HG02943 (cell line): ENCODE data around the gene PIEZO1.
A peak's percentile ranks its signal among the peaks of the same experiment; 100 is the strongest.

ENCODE experiments used
- ATAC-seq: cut with Tn5 transposase; IDR thresholded peaks from one replicate; pipeline ENCODE4 v1.9.1; 2021; ENCODE audit warnings: mild to moderate bottlenecking, low read depth, moderate library complexity; ENCODE audit not compliant: unreplicated experiment

The PIEZO1 gene

DNA sequence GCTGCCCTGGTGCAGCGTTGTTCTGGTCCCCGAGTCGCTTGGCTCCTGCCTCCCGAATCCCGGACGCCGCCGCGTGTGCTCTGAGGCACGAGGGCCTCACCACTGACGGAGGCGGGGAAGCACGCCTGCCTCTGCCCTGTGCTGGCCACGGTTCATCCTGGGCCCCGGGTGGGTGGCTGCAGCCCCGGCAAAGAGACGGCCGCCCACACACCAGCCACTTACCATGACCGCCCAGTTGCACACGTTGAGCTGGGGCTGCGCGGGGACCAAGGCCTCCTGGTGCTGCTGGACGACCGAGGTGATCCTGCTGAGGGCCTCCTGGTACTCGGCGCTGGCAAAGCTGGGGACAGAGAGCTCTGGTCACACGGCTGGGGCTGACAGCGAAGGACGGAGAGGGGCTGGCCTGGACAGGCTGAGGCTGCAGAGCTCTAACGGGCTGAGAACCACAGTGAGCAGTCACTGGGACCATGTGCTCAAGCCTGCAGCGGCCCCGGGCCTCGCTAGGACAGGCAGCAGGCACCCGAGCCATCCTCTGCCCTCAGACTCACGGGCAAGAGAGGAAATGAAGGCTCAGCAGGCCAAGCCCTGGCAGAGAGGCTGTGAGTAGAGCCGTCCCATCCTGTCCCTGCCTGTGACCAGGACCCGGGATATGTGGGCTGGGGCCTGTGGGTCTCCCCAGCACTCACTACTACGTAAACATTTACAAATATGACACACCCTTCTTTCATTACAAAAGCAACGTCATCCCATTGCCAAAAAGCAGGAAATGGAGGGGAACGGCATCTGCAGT, 33.0 kb upstream of the PIEZO1 start:
- ATAC-seq, result no peak

- ATAC-seq, result no peak
Measured at GRCh38 chr16:88816736-88817535, 31.9 kb upstream of the PIEZO1 start.

- no peak for ATAC-seq
Measured at GRCh38 chr16:88815901-88816589, 31.0 kb upstream of the PIEZO1 start.

GRCh38 chr16:88815227-88815626, 30.2 kb upstream of the PIEZO1 start:
- ATAC-seq, result no peak

DNA sequence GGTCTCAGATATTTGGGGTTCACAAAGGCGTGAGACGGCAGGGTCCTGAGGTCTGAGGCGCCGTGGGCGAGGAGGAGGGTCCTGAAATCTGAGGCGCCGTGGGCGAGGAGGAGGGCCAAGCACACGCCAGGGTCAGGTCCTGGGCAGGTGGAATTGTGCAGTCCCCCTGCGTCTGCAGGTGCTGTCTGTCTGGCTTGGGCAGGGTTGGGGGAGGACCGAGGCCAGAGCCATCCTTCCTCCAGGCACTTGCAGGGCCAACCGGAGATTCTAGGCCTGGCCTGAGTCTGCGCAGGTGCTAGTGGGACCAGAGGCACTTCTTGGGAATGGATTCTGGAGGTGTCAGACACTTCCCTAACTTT, 29.1 kb upstream of the PIEZO1 start:
- no peak for ATAC-seq

DNA sequence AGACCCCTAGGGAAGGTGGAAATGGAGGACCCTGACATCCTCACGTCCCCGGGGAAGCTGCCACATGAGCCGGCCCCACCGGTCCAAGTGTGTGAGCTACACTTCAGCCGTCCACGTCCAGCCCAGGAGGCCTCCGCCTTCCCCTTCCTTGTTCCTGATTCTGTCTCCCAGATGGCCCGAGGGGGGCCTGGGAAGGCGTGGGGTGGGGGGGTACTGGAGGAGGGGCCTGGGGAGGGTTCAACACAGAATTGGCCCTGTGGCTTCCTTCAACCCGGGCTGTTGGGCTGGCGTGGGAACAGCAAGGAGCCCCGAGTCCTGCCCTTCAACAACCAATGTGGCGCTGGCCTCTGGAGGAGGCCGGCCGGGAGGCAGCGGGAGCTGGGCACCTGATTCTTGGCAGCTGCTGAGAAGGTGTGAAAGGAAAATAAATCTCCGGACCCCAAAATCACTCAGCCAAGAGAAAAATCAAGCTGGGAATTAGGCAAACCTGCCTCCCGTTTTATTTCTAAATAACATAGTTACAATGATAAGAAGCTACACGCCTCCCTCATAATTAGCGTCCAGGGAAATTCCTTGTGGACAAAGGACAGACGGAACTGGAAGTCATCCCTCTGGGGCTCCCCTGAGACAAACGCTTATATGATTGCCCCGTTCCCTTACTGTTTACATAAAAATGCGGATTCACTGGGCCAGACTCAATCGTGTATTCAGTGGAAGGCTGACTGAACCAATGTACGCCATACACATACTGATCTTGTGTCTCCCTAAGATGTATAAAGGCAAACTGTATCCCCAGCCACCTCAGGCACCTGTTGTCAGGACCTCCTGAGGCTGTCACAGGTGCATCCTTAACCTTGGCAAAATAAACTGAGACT, 28.5 kb upstream of the PIEZO1 start:
- ATAC-seq, result no peak

- no peak for ATAC-seq
Measured at GRCh38 chr16:88812513-88813268, 27.7 kb upstream of the PIEZO1 start.

DNA sequence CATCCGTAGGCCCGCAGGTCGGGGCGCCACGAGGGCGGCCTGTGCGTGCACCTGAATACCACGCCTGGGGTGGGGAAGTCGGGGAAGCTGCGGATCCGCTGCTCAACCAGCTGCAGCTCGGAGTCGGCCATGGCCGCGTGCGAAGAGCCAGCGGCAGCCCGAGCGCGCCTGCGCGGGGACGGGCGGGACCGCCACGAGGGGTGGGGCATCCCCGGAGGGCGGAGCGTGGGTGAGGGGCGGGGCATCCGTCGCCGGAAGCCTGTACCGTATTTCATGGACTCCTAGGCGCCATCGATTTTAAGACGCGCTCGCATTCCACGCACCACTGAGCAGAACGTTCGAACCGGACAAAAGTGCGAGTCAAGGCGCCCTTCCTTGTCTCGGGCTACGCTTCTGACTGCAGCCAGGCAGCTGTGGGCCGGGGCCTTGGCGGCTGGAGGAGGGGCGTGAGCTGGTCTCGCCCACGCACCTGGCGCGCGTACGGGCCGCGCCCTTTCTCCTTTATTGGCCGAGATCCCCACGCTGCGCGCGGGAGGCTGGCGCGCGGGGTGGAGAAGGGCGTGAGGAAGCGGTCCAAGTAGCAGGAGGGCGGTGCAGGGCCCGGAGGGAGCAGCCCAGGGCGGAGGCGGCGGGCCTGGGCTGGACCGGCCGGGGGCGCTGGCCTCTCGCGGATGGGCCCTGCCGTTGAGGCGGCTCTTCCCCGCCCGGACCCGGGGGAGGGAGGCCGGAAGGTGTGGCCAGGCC, 26.9 kb upstream of the PIEZO1 start, which contains the start of gene APRT:
APRT (minus strand) TSS at position 160 of the 744 bp plus-strand sequence; CDS start at position 131, 29 bp downstream.
- ATAC-seq, result peak; percentile 50

DNA sequence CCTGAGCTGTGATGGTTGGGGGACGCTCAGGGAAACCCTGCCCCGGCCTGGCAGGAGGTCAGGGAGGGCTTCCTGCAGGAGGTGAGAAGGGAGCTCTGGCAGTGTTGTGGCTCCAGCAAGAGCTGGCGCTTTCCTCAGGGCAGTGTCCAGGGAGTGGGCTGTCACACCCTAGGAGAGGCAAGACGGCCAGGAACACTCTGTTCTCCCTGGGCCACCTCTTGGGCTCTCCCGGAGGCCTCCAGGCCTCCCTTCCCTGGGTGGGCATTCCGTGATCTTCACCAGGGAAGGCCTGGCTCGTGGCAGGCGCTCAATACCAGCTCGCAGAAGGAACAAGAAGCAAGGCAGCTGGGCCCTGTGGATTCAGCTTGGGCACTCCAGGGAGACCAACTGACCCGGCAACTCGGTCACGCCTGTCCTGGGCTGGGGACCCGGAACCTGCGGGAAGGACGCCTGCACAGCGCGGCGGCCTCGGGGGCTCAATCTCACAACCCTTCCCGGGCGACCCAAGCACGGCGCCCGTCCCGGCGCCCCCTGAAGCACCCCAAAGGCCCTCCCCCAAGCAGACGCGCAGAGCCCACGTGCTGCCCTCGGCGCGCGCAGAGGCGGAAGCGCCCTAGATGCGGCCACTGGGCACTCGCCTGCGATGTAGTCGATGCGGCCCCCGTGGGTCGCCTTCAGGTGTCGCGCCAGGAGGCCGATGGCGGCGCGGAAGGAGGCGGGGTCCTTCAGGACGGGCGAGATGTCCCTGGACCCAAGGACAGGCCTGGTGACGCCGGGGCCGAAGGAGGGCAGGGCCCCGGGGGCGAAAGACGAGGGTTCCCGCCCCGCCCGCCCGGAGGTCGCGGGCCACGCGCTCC, 26.1 kb upstream of the PIEZO1 start:
- ATAC-seq, result peak; percentile 43

DNA sequence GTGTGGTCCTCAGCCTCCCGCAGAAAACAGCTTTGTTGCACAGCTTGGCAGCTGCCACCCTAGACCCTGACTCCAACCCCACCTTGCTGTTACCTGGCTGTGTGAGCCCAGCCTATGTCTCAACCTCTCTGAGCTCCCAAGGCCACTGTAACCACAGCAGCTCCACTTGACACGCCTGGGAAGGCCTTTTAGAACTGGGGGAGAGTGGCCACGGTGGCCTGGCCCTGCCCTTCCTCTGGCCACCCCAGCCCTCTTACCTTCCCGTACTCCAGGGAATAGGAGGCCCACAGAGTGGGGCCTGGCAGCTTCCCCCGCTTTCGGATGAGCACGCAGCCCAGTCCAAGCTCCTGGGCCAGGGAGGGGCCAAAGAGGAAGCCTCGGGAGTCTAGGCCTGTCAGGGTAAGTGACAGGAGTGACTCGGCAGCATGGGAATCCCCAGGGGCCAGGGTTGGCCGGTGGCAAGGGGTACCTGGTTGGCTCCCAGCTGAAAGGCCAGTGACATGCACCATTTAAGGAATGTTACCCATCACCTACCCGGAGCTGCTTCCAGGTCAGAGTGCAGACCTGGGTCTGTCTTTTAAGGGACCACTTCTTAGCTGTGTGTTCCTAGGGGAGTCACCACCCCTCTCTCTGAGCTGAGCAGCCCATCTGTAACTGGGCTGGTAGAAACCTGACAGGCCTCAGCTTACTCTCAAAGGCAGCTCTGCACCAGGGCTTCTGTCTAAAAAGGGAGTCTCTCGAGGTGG, 25.3 kb upstream of the PIEZO1 start:
- no peak for ATAC-seq

- ATAC-seq, result no peak
Measured at GRCh38 chr16:88809676-88810165, 24.7 kb upstream of the PIEZO1 start.

- no peak for ATAC-seq
Measured at GRCh38 chr16:88809068-88809675, 24.2 kb upstream of the PIEZO1 start.

DNA sequence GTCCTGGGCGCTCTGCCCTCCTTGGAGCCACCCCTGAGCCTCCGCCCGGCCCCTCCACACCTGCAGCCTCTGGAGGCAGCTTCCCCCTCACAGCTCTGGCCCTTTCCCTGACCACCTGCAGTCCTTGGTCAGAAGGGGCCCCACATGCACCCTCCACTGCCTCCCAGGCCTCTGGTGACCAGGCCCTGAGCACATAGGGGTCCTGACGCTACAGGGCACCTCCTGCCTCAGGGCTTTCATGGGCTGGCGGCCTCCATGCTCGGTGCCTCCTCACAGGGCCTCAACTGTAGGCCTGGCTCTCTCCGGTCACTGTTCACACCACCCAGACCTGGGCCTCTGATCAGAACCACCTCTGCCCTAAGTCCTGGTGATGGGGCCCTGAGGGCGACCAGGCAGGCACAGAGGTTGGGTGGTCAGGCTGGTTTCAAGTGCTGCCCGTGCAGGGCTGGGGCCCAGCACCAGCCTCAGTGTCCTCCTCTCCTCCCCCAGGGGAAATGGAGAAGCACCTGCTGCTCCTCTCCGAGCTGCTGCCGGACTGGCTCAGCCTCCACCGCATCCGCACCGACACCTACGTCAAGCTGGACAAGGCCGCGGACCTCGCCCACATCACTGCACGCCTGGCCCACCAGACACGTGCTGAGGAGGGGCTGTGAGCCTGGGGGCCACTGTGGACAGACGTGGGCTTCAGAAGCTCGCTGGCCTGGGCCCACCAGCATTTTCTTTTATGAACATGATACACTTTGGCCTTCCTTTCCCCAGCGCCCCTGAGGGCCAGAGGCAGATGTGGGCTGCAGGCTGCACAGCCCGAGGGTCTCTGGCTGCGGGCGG, 22.8 kb upstream of the PIEZO1 start:
- ATAC-seq, result no peak

DNA sequence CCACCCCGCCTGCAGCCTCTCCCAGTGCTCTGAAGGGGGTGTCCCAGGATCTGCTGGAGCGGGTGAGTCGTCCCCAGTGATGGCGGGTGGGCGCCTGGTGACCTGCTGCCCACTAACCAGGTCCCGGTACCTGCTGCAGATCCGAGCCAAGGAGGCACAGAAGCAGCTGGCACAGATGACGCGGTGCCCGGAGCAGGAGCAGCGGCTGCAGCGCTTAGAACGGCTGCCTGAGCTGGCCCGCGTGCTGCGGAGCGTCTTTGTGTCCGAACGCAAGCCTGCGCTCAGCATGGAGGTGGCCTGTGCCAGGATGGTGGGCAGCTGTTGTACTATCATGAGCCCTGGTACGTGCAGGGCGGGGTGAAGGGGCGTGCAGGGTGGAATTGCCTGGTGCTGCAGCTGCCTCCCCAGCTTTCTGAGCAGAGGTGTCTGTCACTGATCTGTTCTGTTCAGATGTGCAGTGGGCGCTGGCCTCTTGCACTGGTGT, 22.2 kb upstream of the PIEZO1 start:
- ATAC-seq, result no peak

- no peak for ATAC-seq
Measured at GRCh38 chr16:88806491-88807111, 21.6 kb upstream of the PIEZO1 start.
